ENCODE measurements around the gene DNAJB1. TPM values are rescaled to one million over a fixed set of nuclear protein-coding genes. Genes with fewer than 3 reads are reported as not detected.
"Not testable (repeated sequence)": the region's sequence is repeated elsewhere in the genome, so short reads cannot be mapped to it uniquely, and the experiment has no call there.

DNAJB1 gene
- total RNA-seq, 1 donor = 64.1 TPM

DNA sequence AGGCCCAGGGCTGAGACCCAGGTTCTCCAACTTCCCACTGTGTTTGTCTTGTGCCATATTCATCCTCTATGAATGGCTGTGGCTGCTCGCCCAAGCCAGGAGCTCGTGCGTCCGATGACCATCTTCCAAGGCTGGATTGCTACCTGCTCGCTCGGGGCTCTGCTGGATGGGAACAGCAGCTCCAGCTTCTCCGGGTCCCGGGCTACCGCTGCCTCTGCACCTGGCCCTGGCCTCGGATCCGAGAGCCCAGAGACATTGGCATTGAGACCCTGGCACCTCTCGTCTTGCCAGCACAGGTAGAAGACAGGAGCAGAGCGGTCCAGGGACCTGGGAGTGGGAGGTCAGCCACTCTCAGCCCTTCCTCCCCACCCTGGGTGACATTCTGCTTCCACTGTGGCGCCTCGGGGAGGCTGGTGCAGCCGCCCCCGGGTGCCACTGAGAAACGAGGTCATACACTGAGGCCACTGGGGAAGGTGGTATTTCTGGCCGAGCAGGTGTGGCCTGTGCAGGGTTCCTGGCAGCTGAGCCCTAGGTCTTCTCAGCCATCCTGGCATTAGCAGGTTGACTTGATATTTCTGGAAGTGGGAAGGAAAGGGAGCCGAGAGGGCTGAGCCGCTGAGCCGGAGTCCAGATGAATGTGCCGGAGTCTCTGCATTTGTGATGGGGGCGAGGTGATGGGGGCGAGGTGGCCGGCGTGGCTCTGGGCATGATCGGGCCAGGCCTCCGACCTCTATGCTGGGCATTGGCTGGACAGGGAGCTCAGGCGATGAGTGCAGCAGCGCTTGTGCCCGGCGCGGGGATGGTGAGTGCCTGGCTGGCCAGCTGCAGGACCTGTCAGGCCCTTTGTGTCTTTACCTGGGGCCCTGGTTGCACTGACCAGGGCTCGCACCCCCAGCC, 35.1 kb upstream of the DNAJB1 start:
- no peak for DNase-seq (ENCODE audit: low read depth in 2 of 3, low spot score in 2 of 3)

DNA sequence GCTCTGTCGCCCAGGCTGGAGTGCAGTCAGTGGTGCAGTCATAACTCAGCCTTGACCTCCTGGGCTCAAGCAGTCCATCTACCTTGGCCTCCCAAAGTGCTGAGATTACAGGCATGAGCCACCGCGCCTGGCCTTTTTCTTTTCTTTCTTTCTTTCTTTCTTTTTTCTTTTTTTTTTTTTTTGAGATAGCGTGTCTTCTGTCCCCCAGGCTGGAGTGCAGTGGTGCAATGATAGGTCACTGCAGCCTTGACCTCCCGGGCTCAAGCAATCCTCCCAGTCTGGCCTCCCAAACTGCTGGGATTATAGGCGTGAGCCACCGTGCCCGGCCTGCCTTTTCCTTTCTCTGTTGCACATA, 33.8 kb upstream of the DNAJB1 start:
- DNase-seq (ENCODE audit: low read depth in 2 of 3, low spot score in 2 of 3) = not testable (repeated sequence)

DNA sequence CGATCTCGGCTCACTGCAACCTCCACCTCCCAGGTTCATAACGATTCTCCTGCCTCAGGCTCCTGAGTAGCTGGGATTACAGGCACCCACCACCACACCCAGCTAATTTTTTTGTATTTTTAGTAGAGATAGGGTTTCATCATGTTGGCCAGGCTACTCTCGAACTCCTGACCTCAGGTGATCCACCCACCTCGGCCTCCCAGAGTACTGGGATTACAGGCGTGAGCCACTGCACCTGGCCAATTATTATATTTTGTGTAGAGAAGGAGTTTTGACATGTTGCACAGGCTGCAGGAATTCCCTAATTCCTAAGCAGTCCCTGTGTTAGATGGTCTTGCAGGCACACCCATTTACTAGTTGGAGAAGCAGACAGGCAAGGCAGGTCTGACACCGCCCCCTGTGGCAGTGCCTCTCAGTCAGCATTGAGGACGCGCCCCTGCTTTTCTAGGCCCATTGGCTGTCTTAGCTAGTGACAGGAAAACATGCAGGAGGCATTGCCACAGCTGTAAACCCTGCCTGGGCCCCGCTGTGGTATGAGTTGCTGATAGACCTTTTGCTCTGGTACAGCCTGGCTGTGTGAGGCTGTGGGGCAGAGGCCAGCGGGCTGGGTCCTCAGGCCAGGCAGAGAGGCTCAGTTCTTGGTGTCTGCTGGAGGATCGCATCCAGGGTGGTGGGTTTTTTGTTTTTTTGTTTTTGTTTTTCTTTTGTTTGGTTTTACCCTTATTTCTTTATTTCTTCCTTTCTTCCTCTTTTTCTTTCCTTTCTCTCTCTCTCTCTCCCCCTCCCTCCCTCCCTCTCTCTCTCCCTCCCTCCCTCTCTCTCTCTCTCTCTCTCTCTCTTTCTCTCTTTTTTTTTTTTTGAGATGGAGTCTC, 33.2 kb upstream of the DNAJB1 start:
- peak; percentile 41 to 93 (median 84) for DNase-seq (ENCODE audit: low read depth in 2 of 3, low spot score in 2 of 3)

DNA sequence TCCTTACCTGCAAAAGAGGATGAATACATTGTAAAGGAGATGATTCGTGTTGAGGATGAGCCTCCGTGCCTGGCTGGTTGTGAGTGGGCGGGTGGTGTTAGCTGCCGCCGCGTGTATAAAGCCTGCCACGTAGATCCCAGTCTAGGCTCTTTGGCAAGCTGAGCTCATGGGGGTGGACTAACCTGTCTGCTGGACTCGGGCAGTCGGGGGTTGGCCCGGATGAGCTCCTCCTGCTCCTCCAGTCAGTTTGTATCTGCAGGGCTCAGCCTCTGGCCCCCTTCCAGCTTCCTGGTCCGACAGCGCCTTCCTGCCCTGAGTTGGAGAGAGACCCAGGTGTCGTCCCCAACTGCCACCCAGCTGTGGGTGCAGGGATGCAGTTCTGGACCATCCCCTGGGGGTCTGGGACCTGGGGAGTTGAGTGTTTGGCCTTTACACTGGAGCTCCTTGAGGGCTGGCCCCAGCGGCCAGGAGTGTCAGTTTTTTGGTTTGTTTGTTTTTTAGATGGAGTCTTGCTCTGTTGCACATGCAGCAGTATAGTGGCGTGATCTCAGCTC, 32.1 kb upstream of the DNAJB1 start:
- no peak for DNase-seq (ENCODE audit: low read depth in 2 of 3, low spot score in 2 of 3)

- DNase-seq (ENCODE audit: low read depth in 2 of 3, low spot score in 2 of 3) = no peak
Observed at GRCh38 chr19:14545716-14546082, 27.5 kb upstream of the DNAJB1 start.

DNA sequence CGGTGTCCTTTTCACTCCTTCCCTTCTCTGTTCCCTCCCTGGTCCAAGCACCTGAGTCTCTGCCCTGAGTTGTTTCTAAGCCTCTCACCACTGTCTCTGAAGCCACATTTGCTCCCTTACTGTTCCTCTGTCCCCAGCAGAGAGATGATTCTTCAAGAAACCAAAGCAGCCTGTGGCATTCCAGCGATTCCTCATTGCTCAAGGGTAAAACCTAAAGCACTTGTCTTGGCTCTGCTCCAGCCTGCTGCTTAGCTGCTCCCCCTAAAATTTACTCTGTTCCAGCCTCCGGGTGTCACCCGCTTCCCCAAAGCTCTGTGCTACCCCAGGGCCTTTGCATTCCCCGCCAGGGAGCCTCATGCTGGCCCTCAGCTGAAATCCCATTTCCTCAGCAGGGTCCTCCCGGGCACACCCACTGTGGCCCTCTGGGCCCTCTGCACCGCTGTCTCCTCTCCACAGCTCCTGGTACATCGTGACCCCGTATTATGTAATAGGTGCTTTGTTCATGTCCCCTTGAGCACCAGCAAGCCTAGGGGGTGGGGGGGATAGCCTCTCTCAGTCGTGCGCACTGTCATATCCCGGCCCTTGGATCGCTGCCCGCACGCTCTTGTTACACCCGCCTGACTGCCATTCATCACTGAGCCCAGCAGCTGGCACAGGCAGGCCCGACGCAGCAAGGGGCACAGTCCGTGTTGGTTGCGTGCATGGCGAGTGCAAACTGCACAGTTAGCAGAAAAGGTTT, 26.9 kb upstream of the DNAJB1 start:
- DNase-seq (ENCODE audit: low read depth in 2 of 3, low spot score in 2 of 3) = no peak

- no peak for DNase-seq (ENCODE audit: low read depth in 2 of 3, low spot score in 2 of 3)
Observed at GRCh38 chr19:14544047-14544446, 25.9 kb upstream of the DNAJB1 start.

DNA sequence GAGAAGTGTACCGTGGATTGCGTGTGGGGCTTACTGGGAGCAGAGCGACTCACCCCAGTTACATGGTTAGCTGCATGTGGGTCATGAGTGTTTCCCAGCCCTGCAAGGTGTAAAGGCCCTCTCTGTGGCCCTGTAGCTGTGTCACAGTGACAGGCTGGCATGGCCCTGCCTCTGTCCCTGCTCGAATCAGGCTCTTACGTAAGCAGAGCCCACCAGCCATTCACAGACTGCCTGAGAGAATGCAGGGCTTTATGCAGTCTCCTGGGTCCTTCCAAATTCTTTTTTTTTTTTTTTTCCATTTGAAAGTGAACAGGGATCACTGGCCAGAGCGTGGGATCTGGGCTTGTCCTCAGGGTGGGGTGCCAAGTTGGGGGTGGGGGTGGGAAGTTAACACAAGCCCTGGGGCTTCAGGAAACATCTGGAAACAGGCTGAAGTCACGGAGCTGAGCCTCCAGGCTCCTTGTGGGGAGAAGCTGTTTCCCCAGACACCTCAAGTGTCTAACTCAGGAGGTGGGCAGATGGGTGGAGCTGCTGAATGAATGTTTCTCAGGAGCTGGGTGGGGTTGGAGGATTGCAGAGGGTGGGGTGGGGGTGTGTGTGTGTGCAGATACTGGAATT, 24.6 kb upstream of the DNAJB1 start:
- peak in 2 of 3 donors; percentile 67 to 79 for DNase-seq (ENCODE audit: low read depth in 2 of 3, low spot score in 2 of 3)

GRCh38 chr19:14541979-14542378, 23.8 kb upstream of the DNAJB1 start:
- not testable (repeated sequence) for DNase-seq (ENCODE audit: low read depth in 2 of 3, low spot score in 2 of 3)

DNA sequence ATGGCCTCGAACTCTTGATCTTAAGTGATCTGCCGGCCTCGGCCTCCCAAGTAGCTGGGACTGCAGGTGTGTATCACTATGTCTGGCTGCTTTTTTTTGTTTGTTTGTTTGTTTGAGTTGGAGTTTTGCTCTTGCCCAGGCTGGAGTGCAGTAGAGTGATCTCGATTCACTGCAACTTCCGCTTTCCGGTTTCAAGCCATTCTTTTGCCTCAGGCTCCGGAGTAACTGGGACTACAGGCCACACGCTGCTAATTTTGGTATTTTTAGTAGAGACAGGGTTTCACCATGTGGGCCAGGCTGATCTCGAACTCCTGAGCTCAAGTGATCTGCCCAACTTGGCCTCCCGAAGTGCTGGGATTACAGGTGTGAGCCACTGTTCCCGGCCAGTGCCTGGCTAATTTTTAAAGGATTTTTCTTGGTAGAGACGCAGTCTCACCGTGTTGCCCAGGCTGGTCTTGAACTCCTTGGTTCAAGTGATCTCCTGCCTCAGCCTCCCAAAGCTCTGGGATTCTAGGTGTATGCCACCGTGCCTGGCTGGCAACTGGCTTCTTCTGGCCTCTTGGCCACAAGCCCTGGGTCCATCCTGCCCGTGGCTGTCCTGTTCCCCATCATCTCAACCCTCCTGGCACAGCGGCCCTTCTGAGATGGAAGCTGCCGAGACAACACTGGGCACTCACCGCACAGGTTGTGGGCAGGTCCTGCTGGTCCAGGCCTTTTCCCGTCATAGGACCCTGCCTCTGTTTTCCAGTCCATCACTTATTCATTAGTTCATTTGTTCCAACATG, 22.7 kb upstream of the DNAJB1 start:
- no peak for DNase-seq (ENCODE audit: low read depth in 2 of 3, low spot score in 2 of 3)

- DNase-seq (ENCODE audit: low read depth in 2 of 3, low spot score in 2 of 3) = peak in 2 of 3 donors; percentile 70 to 75
Observed at GRCh38 chr19:14536926-14537692, 18.9 kb upstream of the DNAJB1 start.

GRCh38 chr19:14533450-14533849, 15.3 kb upstream of the DNAJB1 start:
- no peak for DNase-seq (ENCODE audit: low read depth in 2 of 3, low spot score in 2 of 3)

GRCh38 chr19:14530506-14530905, 12.3 kb upstream of the DNAJB1 start:
- no peak for DNase-seq (ENCODE audit: low read depth in 2 of 3, low spot score in 2 of 3)

DNA sequence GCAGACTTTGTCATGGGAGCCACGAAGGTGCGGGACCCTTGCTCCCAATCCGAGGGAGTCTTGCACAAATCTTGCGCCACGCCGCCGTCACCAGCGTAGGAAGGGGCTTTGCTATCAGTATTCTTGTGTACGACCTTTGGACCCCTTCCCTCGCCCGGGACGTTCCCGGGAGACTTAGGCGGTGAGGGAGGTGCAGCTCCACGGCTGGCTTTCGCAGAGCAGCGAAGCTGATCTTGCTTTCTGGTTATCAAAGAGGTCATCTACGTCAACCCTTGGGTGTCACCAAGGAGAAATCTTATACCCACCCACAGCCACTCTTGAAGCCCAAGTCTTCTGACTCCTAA, 11.8 kb upstream of the DNAJB1 start:
- DNase-seq (ENCODE audit: low read depth in 2 of 3, low spot score in 2 of 3) = peak in 1 of 3 donors; percentile 40

DNA sequence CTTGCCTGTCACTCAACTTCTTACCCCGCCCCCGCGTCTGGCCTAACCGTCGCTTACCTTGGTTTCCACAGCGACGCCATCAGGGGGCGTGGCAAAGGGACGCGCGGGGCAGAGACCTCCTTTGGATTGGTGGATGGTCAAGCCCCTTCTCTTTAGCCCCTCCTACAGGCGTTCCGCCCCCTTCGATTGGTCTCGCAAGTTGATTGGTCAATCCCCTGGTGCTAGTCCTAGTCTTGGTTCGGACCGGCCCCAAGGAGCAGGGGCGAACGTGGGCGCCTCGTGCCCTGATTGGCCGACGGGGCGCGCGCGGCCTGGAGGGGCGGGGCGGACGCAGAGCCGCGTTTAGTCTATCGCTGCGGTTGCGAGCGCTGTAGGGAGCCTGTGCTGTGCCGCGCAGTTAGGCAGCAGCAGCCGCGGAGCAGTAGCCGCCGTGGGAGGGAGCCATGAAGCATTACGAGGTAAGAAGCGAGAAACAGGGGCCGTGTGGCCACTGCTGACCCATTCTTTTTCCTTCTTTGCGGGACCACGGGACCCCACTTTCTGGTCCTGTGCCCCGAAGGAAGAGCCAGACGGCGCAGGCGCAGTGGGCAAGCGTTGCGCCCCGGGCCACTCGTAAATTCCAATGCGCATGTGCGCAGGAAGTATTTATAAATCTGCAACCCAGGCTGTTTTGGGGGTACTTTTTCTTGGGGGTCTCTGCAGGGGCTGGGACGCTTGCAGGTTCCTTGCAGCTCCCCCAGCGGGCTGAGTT, 11.2 kb upstream of the DNAJB1 start, which contains the start of gene TECR:
TECR (plus strand) TSS at position 341 of the 751 bp plus-strand sequence; CDS start at position 444, 103 bp downstream.
- peak; percentile 97 to 100 (median 100) for DNase-seq (ENCODE audit: low read depth in 2 of 3, low spot score in 2 of 3)

GRCh38 chr19:14528419-14529253, 10.4 kb upstream of the DNAJB1 start:
- DNase-seq (ENCODE audit: low read depth in 2 of 3, low spot score in 2 of 3) = no peak

GRCh38 chr19:14526423-14526822, 8.2 kb upstream of the DNAJB1 start:
- no peak for DNase-seq (ENCODE audit: low read depth in 2 of 3, low spot score in 2 of 3)

Measured in hematopoietic multipotent progenitor cell (in vitro differentiated cells).